ENCODE results near the gene ABCA3. TPM values are rescaled to one million over a fixed set of nuclear protein-coding genes. Genes with fewer than 3 reads are reported as not detected.

ABCA3 gene
- total and polyA plus RNA-seq, 2 of the 8 experiments (the other 6 are each of a cell fraction or from before 2014, with no cell fraction given): 5.7 to 7.9 TPM

GRCh38 chr16:2284797-2285576 is 55.5 kb downstream of the ABCA3 start:
- no peaks in the 10 kb centered on the region for H3K79me1 ChIP-seq (ENCODE audit: low read depth, low read length)
- CTCF ChIA-PET (ENCODE audit: partially characterized antibody): interaction anchor here (0.6 to 1.4 kb wide), 4 partner anchors 33 to 215 kb away, joined by 3 to 5 read pairs (median 4); no protein-coding TSS in a partner anchor
- H4K5ac ChIP-seq (ENCODE audit: insufficient read length, low read depth, low read length): no peak overlapping the region
- no peaks in the 10 kb centered on the region for H3K79me2 ChIP-seq (ENCODE audit: control insufficient read depth in 1 of 2, insufficient read depth in 2 of 2, low read length in 2 of 2)
- H2BK12ac ChIP-seq (ENCODE audit: low read depth, low read length): no peak overlapping the region; the same call in 1 of the 2 replicates
- no peaks in the 10 kb centered on the region for H3K9me3 ChIP-seq (ENCODE audit: insufficient read depth in 2 of 2, low read depth in 1 of 2, low read length in 1 of 2)
- DNase-seq (ENCODE audit: low read depth in 1 of 2, low spot score in 2 of 2) (no peak), FAIRE-seq (no peak)
- H3K4me2 ChIP-seq (ENCODE audit: insufficient read depth in 1 of 2, low read depth in 2 of 2, low read length in 2 of 2): no peak overlapping the region
- no peak overlapping the region for H3K4me3 ChIP-seq (ENCODE audit: extremely low read depth in 1 of 4, insufficient read depth in 2 of 4, low read depth in 3 of 4, low read length in 4 of 4)
- H3K14ac ChIP-seq (ENCODE audit: insufficient read length): no peak overlapping the region
- H3K36me3 ChIP-seq (ENCODE audit: control insufficient read depth in 2 of 4, insufficient read depth in 4 of 4, low read length in 3 of 4): no peaks in the 10 kb centered on the region
- POLR2A ChIA-PET (ENCODE audit: partially characterized antibody): interaction anchor here (0.7 to 1.4 kb wide), 3 partner anchors 17 to 155 kb away, joined by 3 to 4 read pairs (median 4); partner anchors contain the start of gene ECI1
- H3K23me2 ChIP-seq (ENCODE audit: low read depth, low read length): no peaks in the 10 kb centered on the region
- no peak overlapping the region; the same call in 1 of the 2 replicates for H4K8ac ChIP-seq (ENCODE audit: extremely low read depth, insufficient read depth, low read length)
- H2BK15ac ChIP-seq (ENCODE audit: low read length): no peak overlapping the region
- no peaks in the 10 kb centered on the region for H3K27me3 ChIP-seq (replicated peaks in 1 of 4; ENCODE audit: control insufficient read depth in 3 of 4, extremely low read depth in 1 of 4, insufficient read depth in 3 of 4, low read length in 3 of 4)
- H3K56ac ChIP-seq (replicated peaks; ENCODE audit: insufficient read length, low read depth, low read length): no peak overlapping the region
- no peak overlapping the region for H2BK120ac ChIP-seq (replicated peaks; ENCODE audit: low read depth, low read length)
- no peak overlapping the region for H4K91ac ChIP-seq (replicated peaks; ENCODE audit: insufficient read length, low read length)
- 95% methylated on average over 34 of the region's 35 CpGs; no CpG with 5 or more reads in 1 of the 2 experiments for WGBS, 2 experiments (ENCODE audit: extremely low coverage in 1 of 2, insufficient coverage in 1 of 2, insufficient read length in 1 of 2, insufficient replicate concordance in 2 of 2, low coverage in 1 of 2, low lambda C conversion rate in 2 of 2, missing lambda C conversion rate in 1 of 2)
- no peak overlapping the region for H3K4ac ChIP-seq (replicated peaks; ENCODE audit: insufficient read length, low read depth, low read length)
- no peak overlapping the region for H2BK20ac ChIP-seq (ENCODE audit: low read length)
- no peak overlapping the region for H2AFZ ChIP-seq (ENCODE audit: low read length)
- H3K9ac ChIP-seq (replicated peaks in 1 of 4; ENCODE audit: extremely low read depth in 1 of 4, low read depth in 3 of 4, low read length in 3 of 4): no peak overlapping the region
- no peak overlapping the region for H2AK5ac ChIP-seq (ENCODE audit: low read depth, low read length)
- no peak overlapping the region; the same call in 1 of the 2 replicates for H2BK5ac ChIP-seq (ENCODE audit: low read depth, low read length)
- H3K23ac ChIP-seq (ENCODE audit: insufficient read length): no peak overlapping the region
- H3K18ac ChIP-seq (ENCODE audit: extremely low read depth, low read length): no peak overlapping the region
- no peaks in the 10 kb centered on the region for H4K20me1 ChIP-seq (replicated peaks in 1 of 2; ENCODE audit: control insufficient read depth in 1 of 2, insufficient read depth in 2 of 2, low read length in 2 of 2)
- H3K4me1 ChIP-seq (replicated peaks in 1 of 4; ENCODE audit: control insufficient read depth in 3 of 4, insufficient read depth in 4 of 4, low read length in 3 of 4): no peaks in the 10 kb centered on the region; a peak in 1 of 7 replicates
- H3K27ac ChIP-seq (ENCODE audit: low read depth, low read length): no peak overlapping the region
- TF ChIP-seq SRF (IDR thresholded peaks at IDR 0.05; ENCODE audit: low read depth, low read length) (no peak), POU5F1 (IDR thresholded peaks at IDR 0.05; ENCODE audit: low read depth, low read length) (no peak), ATF2 (IDR thresholded peaks at IDR 0.05; ENCODE audit: low read length) (no peak), TCF12 (IDR thresholded peaks at IDR 0.05; ENCODE audit: low read depth, low read length) (no peak), MAX (IDR thresholded peaks at IDR 0.05) (peak; percentile 81), EZH2 (IDR thresholded peaks at IDR 0.05; ENCODE audit: low read depth, low read length, severe bottlenecking) (no peak), MAFK (IDR thresholded peaks at IDR 0.05; ENCODE audit: low read depth, low read length) (no peak)

All from H1 (cell line).